ENCODE data around the gene ABO.
"Not testable (repeated sequence)": the region's sequence is repeated elsewhere in the genome, so short reads cannot be mapped to it uniquely, and the experiment has no call there.

Gene ABO

DNA sequence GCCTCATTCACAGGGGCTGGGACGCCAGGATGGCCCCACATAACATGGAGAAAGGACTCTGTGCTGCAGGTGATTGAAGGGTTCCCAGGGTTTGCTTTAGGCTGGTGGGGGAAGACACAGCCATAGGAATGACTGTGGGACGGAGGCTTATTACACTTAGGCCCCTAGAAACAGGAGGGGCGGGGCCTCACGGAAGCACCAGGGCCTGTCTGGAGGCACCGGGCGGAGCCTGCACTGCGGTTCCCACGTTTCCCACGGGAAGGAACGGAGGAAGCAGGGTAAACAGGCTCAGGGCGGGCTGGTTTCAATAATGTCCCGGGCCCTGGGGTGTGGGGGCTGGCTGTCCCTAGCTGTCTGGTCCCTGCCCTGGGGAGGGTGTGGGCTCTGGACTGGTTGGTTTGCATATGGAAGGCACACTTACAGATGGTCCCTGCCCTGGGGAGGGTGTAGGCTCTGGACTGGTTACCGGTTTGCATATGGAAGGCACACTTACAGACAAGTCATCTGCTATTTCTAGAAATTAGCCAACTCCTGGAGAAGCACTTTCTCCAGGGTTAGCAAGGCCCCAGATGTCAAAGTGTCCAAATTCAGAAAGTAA lies 51.7 kb downstream of the ABO start:
- DNase-seq, result not testable (repeated sequence)

DNA sequence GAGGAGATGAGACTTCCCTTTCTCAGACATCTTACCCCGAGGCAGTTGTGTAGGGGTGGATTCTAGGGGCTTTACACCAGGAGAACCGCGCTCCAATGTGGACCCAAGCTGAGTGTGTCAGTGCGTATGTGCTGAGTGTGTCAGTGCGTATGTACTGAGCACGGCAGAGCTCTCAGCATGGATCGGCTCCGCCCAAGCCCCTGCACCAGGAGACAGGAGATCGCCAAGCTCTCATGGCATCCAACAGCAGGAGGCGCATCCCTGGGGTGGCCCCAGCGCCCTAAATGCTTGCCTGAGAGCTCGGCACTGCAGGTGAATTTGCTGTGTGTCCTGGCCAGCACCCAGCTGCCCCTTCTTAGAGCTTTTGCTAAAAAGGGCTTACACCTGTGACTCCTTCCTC lies 53.0 kb downstream of the ABO start:
- not testable (repeated sequence) for DNase-seq

DNA sequence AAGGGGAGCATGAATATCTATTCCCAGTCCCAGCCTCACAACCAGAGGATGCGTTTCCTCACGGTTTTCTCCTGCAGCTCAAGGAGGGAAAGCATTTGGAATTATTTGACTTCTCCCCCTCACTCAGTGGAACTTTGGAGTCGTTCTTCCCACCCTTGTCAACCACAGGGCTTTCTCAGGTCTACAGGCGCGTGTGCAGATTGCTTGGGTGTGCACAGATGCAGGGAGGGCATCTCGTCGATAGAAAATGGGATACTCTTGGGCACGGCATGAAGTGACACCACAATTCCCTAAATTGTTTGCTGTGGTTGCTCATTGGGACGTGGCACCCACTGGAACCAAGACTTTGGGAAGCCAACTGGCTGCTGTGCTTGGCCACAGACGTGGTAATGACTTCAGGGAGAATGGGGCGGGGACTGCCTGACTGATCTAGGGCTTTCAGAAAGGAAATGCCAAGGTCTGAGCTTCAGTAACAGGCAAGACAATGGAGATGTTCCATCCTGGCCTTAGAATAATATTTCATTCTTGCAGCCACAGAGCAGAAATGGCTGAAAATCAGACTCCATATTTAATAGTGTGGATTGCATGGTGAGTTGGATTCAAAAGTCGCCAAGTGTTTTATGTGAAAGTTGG lies 53.7 kb downstream of the ABO start:
- DNase-seq, result no peak

DNA sequence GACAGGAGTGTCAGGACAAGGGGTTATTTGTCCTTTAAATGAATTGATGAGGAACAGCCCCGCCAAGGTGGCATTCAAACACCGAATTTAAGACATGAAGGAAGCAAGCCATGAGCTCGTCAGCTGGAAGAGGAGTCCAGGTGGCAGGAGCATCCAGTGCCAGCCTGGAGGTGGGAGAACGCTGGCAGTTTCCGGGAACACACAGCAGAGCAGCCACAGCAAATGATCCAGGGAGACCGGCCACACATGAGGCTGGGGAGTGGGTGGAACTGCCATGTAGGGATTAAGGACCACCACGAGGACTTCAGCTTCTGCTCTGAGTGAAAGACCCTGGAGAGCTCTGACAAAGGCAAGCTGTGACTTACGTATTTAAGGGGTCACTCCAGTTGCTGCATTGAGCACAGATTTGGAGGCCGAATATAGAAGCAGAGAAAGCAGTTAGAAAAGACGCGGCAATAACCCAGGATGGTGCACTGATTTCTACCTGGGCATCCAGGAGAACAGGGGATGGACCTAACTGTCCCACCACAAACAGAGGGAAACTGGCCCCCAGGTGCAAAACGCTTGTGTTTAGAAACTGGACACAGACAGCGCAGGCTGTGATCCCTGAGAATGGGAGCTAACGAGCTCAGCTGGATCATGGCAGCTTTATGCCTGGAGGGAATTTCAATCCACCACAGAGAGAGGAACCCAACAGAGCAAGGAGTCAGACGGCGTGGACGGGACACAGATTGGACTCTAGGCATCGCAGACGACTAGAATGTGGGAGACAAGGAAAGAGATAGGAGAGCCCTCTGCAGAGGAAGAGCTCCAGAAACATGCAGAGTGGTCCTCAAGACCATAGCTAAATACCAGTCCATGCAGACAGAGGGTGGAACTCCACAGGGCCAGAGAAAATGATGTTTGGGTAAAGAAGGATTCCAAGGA lies 56.7 kb downstream of the ABO start:
- not testable (repeated sequence) for DNase-seq

DNA sequence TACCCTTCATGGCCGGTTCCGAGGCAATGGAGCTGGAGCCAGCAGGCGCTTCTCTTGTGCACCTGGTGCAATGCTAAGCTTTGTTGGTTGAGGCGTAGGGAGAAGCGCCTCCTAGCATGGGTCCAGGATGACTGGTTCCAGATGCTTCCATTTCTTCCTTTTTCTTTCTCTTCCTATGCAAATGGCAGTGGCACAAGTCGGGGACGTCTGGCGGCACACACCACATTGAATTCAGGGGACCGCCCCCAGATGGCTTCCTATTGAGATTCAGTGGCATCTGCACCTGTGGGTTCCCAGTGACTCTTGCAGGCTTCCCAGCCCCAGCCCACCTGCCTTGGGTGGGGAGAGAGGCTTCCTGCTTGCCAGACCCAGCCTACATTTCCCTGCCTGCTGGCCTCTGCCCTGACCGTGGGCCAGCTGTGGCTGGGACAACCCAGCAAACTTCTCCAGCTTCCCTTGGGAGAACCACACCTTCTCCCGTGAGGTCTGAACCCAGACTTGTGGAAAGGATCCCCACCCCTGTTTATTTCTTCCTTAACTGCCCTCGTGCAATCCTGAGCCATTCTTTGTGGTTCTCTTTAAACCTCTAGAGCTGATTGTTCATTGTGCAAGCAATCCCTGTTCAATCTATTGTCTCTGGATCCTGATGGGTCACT lies 57.5 kb downstream of the ABO start:
- DNase-seq, result not testable (repeated sequence)

DNA sequence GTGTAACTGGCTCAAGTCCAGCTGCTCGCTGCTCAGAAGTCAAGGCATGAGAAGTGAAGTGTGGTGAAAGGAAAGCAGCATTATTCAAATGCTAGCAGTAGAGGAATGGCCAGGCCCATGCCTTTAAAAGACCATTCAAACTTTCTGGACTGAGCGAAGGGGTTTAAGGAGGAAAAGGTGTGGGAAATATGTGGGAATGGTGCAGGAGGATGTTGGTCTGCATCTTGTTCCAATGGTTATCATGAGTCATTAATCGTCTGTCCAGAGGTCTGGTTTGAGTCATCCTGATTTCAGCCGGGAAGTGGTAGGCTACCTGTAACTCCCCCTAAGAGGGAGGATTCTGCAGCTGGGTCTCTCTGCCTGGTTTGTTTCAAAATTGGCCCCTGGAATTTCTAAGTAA lies 60.7 kb downstream of the ABO start:
- DNase-seq, result not testable (repeated sequence)

DNA sequence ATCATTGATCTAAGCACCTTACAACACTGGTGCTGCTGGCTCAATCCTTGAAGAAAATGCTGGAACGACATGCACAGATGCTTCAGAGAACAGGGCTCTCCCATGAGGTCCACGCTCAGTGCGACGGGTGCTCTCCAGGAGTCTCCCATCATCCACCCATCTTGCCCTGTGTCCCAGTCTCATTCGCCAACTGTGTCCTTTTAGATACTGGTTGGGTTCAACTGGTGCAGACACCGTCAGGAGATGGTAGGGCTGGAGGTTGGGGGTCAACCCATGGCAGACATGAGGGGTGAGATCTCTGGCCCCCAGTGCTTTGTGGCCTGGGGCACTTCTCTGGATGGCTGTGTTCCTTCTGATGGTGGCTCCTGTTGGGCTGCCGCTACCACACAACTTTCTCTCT lies 64.4 kb downstream of the ABO start:
- no peak for DNase-seq

DNA sequence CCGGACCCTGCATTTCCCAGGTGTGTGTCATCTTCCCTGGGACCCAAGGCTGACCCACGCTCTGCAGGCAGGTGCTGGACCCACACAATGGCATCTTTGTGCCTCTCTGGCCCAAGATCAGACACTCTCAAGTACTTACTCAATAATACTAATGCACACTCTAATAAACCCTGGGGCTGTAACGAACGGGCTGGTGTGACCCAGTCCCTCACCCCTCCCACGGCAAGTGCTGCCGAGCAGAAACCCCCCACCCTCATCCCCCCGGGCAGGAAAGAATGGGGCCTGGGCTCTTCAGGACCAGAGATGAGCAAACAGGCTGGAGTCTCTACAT lies 64.8 kb downstream of the ABO start:
- no peak for DNase-seq

DNA sequence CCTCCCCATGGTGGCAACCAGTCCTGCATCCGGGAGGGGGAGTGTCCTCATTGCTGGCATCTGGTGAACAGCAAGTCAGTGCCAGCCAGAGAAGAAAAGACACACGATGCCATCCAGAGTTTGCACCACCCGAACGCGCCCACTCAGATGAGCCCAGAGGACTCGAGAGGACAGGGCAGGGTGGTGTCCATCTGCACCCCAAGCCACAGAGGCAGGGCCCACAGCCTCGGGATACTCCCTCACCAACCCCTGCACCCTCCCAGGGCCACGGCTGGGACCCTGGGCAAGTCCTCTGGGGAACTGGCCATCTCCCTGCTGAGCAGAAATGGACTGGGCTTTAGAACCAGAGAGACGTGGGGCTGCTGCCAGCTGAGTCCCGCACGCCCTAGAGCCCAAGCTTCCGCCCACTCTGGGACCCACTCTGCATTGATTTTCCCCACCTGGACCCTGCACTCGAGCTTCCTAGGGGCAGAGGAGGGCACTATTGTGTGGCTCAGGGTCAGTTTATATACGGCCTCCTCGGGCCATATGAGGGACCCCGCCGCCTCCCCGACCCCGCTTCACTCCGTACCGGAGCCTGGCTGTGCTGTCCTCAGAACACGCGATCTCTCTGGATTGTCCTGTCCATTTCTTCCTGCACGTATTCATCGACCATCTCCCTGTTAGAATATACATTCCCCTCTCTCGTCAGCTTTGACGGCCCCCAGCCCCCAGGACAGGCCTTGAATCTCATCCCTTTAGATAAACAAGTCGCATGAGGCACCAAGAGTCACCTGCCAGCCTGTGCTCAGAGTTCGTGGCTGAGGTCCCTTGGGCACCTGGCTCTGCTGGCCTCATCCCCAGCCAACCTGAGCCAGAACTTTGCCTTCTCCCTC lies 65.4 kb downstream of the ABO start:
- DNase-seq, result not testable (repeated sequence)

DNA sequence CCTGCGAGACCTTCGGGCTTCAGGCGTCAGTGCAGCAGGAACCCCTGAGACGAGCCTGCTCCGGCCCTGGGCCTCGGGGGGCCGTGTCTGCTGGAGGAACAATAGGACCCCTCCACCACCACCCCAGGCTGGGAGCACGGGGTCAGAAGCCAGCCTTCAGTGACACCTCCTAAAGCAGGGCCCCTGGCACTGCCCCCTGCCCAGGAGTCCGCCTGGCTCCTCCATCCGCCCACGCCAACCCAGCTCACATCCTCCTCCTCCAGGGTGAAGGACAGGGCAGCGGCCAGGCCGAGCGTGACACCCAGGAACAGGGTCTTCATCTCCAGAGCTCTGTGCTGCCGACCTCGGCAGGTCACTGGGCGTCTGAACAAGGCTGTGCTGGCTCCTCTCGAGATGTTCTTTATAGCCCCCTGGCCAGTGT lies 66.1 kb downstream of the ABO start, which contains the start of gene OBP2B:
Gene OBP2B, minus strand, starts transcription at position 371 of the 421 bp plus-strand sequence. Its CDS starts 51 bp downstream, at position 320.
- DNase-seq, result not testable (repeated sequence)

DNA sequence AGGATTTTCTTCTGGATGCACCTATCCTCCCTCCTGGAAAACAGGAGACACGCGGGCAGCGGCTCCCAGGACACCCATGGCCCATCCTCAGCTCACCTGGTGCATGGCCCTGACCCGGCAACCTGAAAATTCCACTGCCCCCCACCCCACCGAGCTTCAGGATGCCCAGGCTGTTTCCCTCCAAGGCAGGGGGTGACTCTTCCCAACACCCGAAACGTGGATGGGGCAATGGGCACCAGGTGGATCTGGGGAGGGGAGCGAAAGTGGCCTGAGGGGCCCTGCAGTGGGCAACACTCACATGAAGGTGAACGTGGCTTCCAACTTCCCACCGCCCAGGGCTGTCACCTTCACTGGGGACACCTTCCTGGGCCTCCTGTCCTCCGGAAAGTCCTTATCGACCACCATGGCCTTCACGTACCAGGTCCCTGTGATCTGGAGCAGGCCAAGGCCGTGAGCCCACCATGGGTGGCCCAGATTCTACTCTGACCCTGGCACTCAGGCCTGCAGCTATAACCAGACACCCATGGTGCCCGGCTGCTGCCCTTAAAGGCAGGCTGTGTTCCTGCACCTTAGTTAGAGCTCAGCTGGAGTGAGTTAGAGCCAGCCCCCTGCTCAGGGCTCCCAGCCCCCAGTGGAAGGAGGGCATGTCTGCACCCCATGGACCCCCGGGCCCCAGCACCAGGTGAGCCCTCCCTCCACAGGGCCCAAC lies 66.7 kb downstream of the ABO start:
- DNase-seq, result not testable (repeated sequence)

DNA sequence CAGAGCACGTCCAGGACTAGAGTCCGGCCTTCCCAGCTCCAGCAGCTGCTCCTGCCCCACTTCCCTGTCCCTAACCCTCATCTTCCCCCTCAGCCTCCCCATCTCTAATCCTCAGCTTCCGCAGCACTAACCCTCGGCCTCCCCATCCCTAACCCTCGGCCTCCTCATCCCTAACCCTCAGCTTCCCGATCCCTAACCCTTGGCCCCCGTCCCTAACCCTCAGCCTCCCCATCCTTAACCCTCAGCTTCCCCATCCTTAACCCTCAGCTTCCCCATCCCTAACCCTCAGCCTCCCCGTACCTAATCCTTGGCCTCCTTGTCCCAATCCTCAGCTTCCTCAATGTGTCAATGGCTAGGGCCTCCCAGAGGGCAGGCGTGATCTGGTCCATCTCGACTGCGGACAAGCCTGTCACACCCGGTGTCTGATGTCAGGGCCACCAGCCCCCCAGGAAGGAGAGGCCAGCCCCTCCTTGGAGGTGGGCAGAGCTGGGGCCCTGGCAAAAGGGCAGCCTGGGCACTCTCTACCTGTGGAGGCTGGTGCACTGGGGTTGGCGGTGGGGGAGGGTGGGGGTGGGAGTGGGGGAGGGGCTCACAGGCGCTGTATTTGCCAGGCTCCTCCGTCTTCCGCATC lies 67.3 kb downstream of the ABO start:
- DNase-seq, result no peak

DNA sequence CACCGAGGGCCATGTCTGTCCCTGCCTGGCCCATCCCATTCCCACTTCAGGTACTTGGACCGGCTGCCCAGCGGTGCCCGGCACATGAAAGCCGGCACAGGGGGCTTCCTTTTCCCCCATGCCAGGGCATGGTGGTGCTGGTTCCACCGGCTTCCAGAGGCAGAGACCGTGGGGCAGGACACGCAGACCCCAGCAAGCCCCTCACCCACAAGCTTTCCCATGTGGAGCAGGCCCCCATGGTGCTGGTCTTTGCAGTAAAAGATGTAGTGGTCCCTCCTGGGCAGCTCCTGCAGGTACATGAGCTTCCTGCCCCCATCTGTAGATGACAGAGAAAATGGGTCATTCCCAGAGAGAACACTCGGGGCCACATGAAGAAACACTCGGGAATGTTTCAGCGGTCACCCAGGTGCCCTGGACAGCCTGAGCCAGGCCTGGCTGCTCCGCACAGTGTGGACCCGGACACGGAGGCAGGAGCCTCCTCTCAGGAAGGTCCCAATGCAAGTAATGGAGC lies 67.9 kb downstream of the ABO start:
- no peak for DNase-seq

DNA sequence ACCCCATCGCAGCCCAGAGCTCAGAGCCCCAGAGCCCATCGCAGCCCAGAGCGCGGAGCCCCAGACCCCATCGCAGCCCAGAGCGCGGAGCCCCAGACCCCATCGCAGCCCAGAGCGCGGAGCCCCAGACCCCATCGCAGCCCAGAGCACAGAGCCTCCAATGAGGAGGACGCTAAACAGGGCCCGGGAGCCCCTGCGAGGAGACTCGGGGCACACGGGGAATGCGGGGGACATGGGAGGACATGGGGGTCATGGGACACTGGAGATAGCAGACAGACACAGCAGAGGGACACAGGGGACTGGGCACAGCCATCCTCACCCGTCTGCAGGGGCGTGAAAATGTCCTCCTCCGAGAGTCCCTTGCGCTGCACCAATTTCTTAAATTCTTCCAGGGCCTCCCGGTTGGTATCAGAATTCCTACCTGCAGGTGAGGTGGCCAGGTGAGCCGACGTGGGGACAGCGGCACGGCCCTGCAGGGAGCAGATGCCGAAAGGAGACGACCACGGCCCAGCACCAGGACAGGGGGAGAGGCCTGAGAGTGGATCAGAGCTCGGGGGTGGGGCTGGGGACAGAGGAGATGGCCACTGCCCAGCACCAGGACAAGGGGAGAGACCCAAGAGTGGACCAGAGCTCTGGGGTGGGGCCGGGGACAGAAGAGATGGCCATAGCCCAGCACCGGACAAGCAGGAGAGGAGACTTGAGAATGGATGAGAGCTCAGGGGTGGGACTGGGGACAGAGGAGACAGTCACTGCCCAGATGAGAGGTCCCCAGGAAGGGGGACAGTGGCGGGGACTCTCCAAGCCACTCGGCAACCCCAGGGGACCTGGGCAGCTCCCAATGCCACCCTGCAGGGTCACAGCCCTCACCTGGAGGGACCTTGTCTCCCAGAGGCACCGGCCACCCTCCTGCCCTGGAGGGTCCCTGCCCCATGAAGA lies 68.7 kb downstream of the ABO start:
- DNase-seq, result no peak

DNA sequence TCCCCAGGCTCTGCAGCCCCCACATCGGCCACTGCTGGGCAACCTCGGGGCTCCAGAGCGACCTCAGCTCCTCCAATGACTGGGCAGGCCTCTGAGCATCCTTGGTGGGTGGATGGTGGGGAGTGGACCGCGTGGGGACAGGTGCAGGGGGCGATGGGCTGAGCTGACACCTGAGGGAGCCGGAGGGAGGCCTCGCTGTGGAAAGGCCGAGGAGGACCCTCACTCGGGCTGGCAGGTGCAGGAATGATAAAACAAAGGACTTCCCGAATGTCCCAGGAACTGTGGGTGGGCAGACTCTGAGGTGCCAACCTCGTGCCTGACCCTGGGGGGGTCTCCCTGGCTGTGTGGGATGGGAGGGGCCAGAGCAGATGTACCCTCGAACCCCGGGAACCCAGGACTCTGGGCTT lies 69.5 kb downstream of the ABO start:
- DNase-seq, result not testable (repeated sequence)

All from activated CD4-positive, alpha-beta T cell treated with anti-CD3 and anti-CD28 coated beads, Interleukin-2, amount 50 U/mL, for 48 hours (primary cell).